Sigmoid colon (tissue), 7 donors: ENCODE measurements around the gene INSL3. TPM values are rescaled to one million over a fixed set of nuclear protein-coding genes. Genes with fewer than 3 reads are reported as not detected.

Source experiments
- DNase-seq: peaks from one replicate; pipeline ENCODE4 v3.0.0-alpha.2; 2019
- H3K27ac ChIP-seq, 4 donors: fragments of 200-600 bp; sonication (generic); one replicate each; pipeline ENCODE4 v1.5.1; 2016 to 2019; ENCODE audit warnings: mild to moderate bottlenecking in 1 of 4
- H3K27me3 ChIP-seq, 3 donors: fragments of 200-600 bp; sonication (generic); one replicate each; pipeline ENCODE4 v1.5.1; 2019; ENCODE audit warnings: mild to moderate bottlenecking in 1 of 3
- H3K36me3 ChIP-seq, 4 donors: fragments of 200-600 bp; sonication (generic); one replicate each; pipeline ENCODE4 v1.5.1; 2016 to 2019
- H3K4me1 ChIP-seq, 4 donors: fragments of 200-600 bp; sonication (generic); one replicate each; pipeline ENCODE4 v1.5.1; 2017 to 2019
- H3K4me3 ChIP-seq, 4 donors: fragments of 200-600 bp; sonication (generic); one replicate each; pipeline ENCODE4 v1.5.1; 2017 to 2019; ENCODE audit warnings: mild to moderate bottlenecking in 2 of 4, moderate library complexity in 1 of 4
- H3K9me3 ChIP-seq, 4 donors: fragments of 200-600 bp in 3 of 4; sonication (generic) in 3 of 4; one replicate each; pipeline versions ENCODE4 v1.5.1 to v1.6.1; 2013 to 2019
- EP300 ChIP-seq, 4 donors: sonication (generic); formaldehyde crosslinking; IDR thresholded peaks; one replicate each; pipeline ENCODE4 v1.6.1; 2017; ENCODE audit warnings: antibody characterized with exemption in 4 of 4
- POLR2A ChIP-seq, 2 donors: fragments of 450-650 bp; IDR thresholded peaks; one replicate each; pipeline ENCODE4 v1.6.1; 2016; ENCODE audit warnings: antibody characterized with exemption in 2 of 2, mild to moderate bottlenecking in 2 of 2, moderate library complexity in 2 of 2
- POLR2AphosphoS5 ChIP-seq, 4 donors: sonication (generic); formaldehyde crosslinking; IDR thresholded peaks; one replicate each; pipeline ENCODE4 v1.6.1; 2017; ENCODE audit warnings: antibody characterized with exemption in 4 of 4
- WGBS, 2 donors: extraction: QIAGEN DNeasy Blood & Tissue Kit; methylation state at CpG; one replicate each; pipeline ENCODE4 v1.1.7; 2013; 5-methylcytosine and 5-hydroxymethylcytosine counted together
- intact Hi-C: fragments of 100-400 bp; cut with DNase I; formaldehyde crosslinking; loops from one replicate; pipeline ENCODE4 v1.15.1; 2023
- polyA plus RNA-seq, 3 donors: library from polyadenylated mRNA; stranded (reverse); fragments of 200-250 nt; gene quantifications; one replicate each; pipeline ENCODE4 v1.2.3, GENCODE V29; 2013
- total RNA-seq, 4 donors: library from RNA; depleted of rRNA; stranded (reverse); fragments of >200 nt; gene quantifications; one replicate each; pipeline ENCODE4 v1.1.0, GENCODE V29; 2016
- TF ChIP-seq, protein P1 (sequence below), 4 experiments: fragments of 450-650 bp in 3 of 4; fragments of 200-600 bp in 1 of 4; IDR thresholded peaks; one replicate each; pipeline ENCODE4 v1.5.1; 2016 to 2019; ENCODE audit warnings: antibody characterized with exemption in 4 of 4, mild to moderate bottlenecking in 3 of 4, moderate library complexity in 2 of 4
- donor health status: healthy with polysubstance abuse.
- donor health status: Bipolar disorder and iron deficiency.
- donor health status: healthy.

Gene INSL3
- total and polyA plus RNA-seq, 7 donors: 0.85 TPM; not detected in 6

DNA sequence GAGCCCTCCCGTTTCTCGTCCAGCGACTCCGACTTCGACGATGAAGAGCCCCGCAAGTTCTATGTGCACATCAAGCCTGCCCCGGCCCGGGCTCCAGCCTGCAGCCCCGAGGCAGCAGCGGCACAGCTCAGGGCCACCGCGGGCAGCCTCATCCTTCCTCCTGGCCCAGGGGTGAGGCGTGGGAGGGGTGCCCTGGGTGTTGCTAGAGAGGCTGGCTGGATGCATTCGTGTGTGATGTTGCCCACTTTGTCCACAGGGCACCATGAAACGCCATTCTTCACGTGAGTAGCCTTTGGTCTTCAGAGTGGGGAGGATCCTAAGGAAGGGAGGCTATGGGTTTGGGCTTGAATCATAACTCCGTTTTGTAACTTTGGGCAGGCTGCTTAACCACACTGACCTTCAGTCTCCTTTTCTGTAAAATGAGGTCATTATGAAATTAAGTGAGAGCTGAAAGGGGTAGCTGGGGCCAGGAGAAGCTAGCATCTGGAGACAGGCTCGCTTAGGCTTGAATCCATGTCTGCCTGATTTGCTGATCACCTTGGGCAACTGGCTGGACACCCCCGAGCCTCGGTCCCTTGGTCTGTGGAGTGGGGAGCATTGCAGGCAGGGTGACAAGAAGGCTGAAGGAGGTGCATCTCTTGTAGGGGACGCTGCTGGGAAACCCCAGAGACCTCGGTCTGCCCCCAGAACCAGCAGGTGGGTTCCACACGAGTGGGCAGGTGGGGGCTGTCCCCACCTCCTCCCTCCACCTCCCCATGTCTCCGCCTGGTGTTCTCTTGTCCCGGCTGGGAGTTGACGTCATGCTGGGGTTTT lies 45.1 kb downstream of the INSL3 start:
- intact Hi-C loops: no loop called here
- Histone ChIP-seq H3K27me3 (peaks cover 7 to 60% (median 24%) of the 10 kb centered on the region in 3 donors), H3K27ac (no peak overlapping the region), H3K9me3 (no peaks in the 10 kb centered on the region), H3K4me1 (peaks cover 0 to 9% (median 6%) of the 10 kb centered on the region in 4 donors), H3K4me3 (no peak overlapping the region), H3K36me3 (no peaks in the 10 kb centered on the region)
- no peak for DNase-seq
- 64 to 66% methylated on average over 27 of the region's 27 CpGs for WGBS, 2 donors
- TF ChIP-seq, protein P1, sequence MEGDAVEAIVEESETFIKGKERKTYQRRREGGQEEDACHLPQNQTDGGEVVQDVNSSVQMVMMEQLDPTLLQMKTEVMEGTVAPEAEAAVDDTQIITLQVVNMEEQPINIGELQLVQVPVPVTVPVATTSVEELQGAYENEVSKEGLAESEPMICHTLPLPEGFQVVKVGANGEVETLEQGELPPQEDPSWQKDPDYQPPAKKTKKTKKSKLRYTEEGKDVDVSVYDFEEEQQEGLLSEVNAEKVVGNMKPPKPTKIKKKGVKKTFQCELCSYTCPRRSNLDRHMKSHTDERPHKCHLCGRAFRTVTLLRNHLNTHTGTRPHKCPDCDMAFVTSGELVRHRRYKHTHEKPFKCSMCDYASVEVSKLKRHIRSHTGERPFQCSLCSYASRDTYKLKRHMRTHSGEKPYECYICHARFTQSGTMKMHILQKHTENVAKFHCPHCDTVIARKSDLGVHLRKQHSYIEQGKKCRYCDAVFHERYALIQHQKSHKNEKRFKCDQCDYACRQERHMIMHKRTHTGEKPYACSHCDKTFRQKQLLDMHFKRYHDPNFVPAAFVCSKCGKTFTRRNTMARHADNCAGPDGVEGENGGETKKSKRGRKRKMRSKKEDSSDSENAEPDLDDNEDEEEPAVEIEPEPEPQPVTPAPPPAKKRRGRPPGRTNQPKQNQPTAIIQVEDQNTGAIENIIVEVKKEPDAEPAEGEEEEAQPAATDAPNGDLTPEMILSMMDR (IDR thresholded peaks at IDR 0.05): no peak
- no peak for TF ChIP-seq POLR2A (IDR thresholded peaks at IDR 0.05)
- TF ChIP-seq EP300 (IDR thresholded peaks at IDR 0.05): no peak
- TF ChIP-seq POLR2AphosphoS5 (IDR thresholded peaks at IDR 0.05): no peak

DNA sequence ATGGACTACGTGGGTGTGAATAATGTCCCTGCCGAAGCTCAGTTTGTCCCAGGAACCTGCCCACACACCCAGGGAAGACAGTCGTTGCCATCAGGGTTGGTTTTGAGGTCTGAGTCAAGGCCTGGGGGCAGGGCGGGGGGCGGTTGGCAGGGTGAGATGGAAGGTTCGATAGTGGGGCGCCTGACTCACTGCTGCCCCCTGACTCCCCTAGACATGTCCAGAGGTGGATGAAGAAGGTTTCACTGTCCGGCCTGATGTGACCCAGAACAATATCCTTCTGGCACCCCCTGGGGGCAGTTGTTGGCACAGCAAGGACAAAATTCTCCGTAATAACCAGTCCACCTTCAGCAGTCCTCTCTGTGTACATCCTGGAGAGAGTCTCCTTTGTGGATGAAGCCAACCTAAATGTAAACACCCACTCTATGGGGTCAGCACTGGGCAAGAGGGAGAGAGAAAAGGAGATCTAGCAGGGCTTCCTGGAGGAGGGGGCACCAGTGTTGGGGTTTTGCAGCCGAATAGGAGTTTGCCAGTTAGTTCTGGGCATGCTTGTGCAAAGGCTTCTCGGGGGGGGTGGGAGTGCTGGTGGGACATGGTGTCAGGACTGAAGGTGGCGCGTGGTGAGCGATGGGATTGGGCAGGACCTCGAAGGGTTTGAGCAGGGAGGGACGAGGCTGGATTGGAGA lies 45.9 kb downstream of the INSL3 start:
- H3K36me3 ChIP-seq: no peaks in the 10 kb centered on the region
- TF ChIP-seq, protein P1 (IDR thresholded peaks at IDR 0.05): peak in 2 of 4 experiments; percentile 16
- TF ChIP-seq POLR2AphosphoS5 (IDR thresholded peaks at IDR 0.05) (no peak), EP300 (IDR thresholded peaks at IDR 0.05) (no peak), POLR2A (IDR thresholded peaks at IDR 0.05) (no peak)
- peaks cover 0 to 9% (median 6%) of the 10 kb centered on the region in 4 donors for H3K4me1 ChIP-seq
- intact Hi-C loops: no loop called here
- H3K4me3 ChIP-seq: no peak overlapping the region
- 72 to 77% methylated on average over 16 of the region's 16 CpGs for WGBS, 2 donors
- H3K27me3 ChIP-seq: peaks cover 7 to 52% (median 21%) of the 10 kb centered on the region in 3 donors
- H3K9me3 ChIP-seq: no peaks in the 10 kb centered on the region
- H3K27ac ChIP-seq: no peak overlapping the region
- DNase-seq: no peak

DNA sequence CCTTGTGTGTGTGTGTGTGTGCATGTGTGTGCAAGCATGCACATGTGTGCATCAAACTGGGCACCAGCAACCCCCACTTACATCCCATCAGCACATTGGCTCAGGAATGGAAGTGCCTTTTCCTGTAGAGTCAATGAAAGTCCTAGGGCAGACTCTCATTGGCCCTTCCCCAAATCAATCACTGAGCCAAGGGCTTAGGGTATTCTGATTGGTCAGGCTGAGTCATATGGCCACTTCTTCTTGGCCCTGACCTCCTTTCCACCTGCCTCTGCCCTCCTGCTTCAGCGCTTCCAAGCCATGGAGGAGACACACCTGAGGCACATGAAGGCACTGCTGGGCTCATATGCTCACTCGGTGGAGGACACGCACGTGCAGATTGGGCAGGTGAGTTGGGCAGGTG lies 49.1 kb downstream of the INSL3 start:
- Histone ChIP-seq H3K4me3 (no peak overlapping the region), H3K27me3 (peaks cover 0 to 21% (median 0%) of the 10 kb centered on the region in 3 donors), H3K4me1 (no peaks in the 10 kb centered on the region), H3K27ac (no peak overlapping the region), H3K36me3 (no peaks in the 10 kb centered on the region), H3K9me3 (no peaks in the 10 kb centered on the region)
- no peak for TF ChIP-seq POLR2AphosphoS5 (IDR thresholded peaks at IDR 0.05)
- intact Hi-C loops: no loop called here
- no peak for DNase-seq
- 96% methylated on average over 4 of the region's 4 CpGs for WGBS, 2 donors

DNA sequence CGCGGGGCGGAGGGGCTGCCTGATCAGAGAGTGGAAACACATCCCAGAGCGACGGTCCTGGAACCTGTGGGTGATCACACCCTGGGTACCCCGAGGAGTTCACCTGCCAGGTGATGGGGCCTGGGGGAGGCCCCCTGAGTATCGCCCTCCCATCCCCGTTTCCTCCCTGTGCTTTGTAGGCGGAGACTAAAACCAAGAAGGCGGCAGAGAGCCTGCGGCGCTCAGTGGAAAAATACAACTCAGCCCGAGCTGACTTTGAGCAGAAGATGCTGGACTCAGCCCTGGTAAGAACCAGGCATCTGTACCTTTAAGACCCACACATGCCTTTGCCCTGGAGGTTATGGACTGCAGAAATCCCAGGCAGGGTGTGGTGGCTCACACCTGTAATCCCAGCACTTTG lies 50.7 kb downstream of the INSL3 start:
- Histone ChIP-seq H3K4me1 (peaks cover 0 to 10% (median 6%) of the 10 kb centered on the region in 4 donors), H3K9me3 (no peaks in the 10 kb centered on the region), H3K4me3 (no peak overlapping the region), H3K27ac (no peak overlapping the region), H3K36me3 (no peaks in the 10 kb centered on the region), H3K27me3 (peaks cover 0 to 13% (median 0%) of the 10 kb centered on the region in 3 donors)
- TF ChIP-seq POLR2A (IDR thresholded peaks at IDR 0.05) (no peak), EP300 (IDR thresholded peaks at IDR 0.05) (no peak), POLR2AphosphoS5 (IDR thresholded peaks at IDR 0.05) (no peak)
- TF ChIP-seq, protein P1 (IDR thresholded peaks at IDR 0.05): no peak
- DNase-seq: no peak
- intact Hi-C loops: no loop called here
- WGBS, 2 donors: 86% methylated on average over 13 of the region's 13 CpGs

DNA sequence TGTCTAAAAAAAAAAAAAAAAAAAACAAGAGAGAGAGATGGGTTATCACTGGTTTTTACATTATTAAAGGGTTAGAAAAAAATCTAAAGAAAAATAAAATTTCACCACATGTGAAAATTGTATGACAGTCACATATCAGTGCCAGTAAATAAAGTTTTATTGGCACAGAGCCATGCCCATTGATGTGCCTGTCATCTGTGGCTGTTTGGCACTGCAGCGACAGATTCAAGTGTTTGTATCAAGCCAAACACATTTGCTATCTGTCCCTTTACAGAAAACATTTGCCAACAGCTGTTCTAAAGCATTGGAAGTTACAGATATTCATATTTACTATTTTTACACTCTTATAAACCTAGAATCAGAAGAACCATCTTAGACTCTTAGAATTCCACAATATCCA lies 53.8 kb downstream of the INSL3 start:
- Histone ChIP-seq H3K27me3 (peaks cover 0 to 7% (median 0%) of the 10 kb centered on the region in 3 donors), H3K36me3 (no peaks in the 10 kb centered on the region), H3K27ac (no peak overlapping the region), H3K4me3 (no peak overlapping the region), H3K9me3 (no peaks in the 10 kb centered on the region), H3K4me1 (peaks cover 0 to 10% (median 6%) of the 10 kb centered on the region in 4 donors)
- DNase-seq: no peak
- WGBS, 2 donors: 10 to 63% methylated on average over 1 of the region's 1 CpG
- intact Hi-C loops: loop anchor here (2.0 kb wide), 1 partner anchor 63 kb away; no protein-coding TSS in a partner anchor
- TF ChIP-seq, protein P1 (IDR thresholded peaks at IDR 0.05): no peak
- TF ChIP-seq EP300 (IDR thresholded peaks at IDR 0.05): no peak
- TF ChIP-seq POLR2A (IDR thresholded peaks at IDR 0.05): no peak
- TF ChIP-seq POLR2AphosphoS5 (IDR thresholded peaks at IDR 0.05): no peak
